ENCODE measurements around the gene FAM50B. TPM values are rescaled to one million over a fixed set of nuclear protein-coding genes. Genes with fewer than 3 reads are reported as not detected.

Gene FAM50B
- total and polyA plus RNA-seq, 2 of the 13 experiments (the other 11 are each of a cell fraction or from before 2014, with no cell fraction given) = 0.05 TPM; not detected in 1

- TF ChIP-seq ZNF318 (CRISPR knock-in tag; IDR thresholded peaks at IDR 0.05) = no peak
- no peak for TF ChIP-seq ZBTB39 (CRISPR knock-in tag; IDR thresholded peaks at IDR 0.05)
- no peak for TF ChIP-seq ZNF768 (CRISPR knock-in tag; IDR thresholded peaks at IDR 0.05)
- peak; percentile 24 for TF ChIP-seq RBM22 (optimal IDR thresholded peaks at IDR 0.05; ENCODE audit: low read length)
- TF ChIP-seq ZNF720 (CRISPR knock-in tag; IDR thresholded peaks at IDR 0.05) = 0 out of 2 replicates have a peak, but pooled peaks have one; percentile 55
- peak; percentile 59; the same call in 1 of the 2 replicates for TF ChIP-seq BCL6 (CRISPR knock-in tag; IDR thresholded peaks at IDR 0.05)
- TF ChIP-seq ZBTB33 (CRISPR knock-in tag; IDR thresholded peaks at IDR 0.05) = 0 out of 2 replicates have a peak, but pooled peaks have one; percentile 21
- no peak for TF ChIP-seq ETV6 (CRISPR knock-in tag; conservative IDR thresholded peaks at IDR 0.05)
- TF ChIP-seq ZBTB4 (CRISPR knock-in tag; IDR thresholded peaks at IDR 0.05; ENCODE audit: borderline replicate concordance) = 0 out of 2 replicates have a peak, but pooled peaks have one; percentile 67
- TF ChIP-seq REXO4 (CRISPR knock-in tag; IDR thresholded peaks at IDR 0.05; ENCODE audit: borderline replicate concordance) = no peak
- no peak for TF ChIP-seq CTCF (CRISPR knock-in tag; IDR thresholded peaks at IDR 0.05)
These were observed 20.1 kb downstream of the FAM50B start (continued) for GRCh38 chr6:3869284-3869631.

Data from HepG2 (cell line).